GM23338 (cell line): ENCODE results near the gene MYBL2. TPM values are rescaled to one million over a fixed set of nuclear protein-coding genes. Genes with fewer than 3 reads are reported as not detected.

ENCODE experiments used
- ATAC-seq: fragments of 200-7000 bp; cut with Tn5 transposase; 3 replicates; pipeline ENCODE4 v1.9.1; 2020
- DNase-seq: peaks from one replicate; pipeline ENCODE4 v3.0.0-alpha.2; 2015; ENCODE audit warnings: low spot score
- H2AFZ ChIP-seq: fragments of 200-600 bp; sonication (generic); 2 replicates; pipeline ENCODE4 v1.8.0; 2016; ENCODE audit warnings: antibody characterized with exemption, mild to moderate bottlenecking, moderate library complexity
- H3F3A ChIP-seq: fragments of 200-600 bp; sonication (generic); replicated peaks from 2 replicates; pipeline ENCODE4 v1.8.0; 2017; ENCODE audit warnings: antibody characterized with exemption, mixed run types, low read depth
- H3K27ac ChIP-seq: fragments of 200-600 bp; sonication (generic); 2 replicates; pipeline ENCODE4 v1.6.1; 2016; ENCODE audit warnings: low read depth
- H3K27me3 ChIP-seq: fragments of 200-600 bp; sonication (generic); 2 replicates; pipeline ENCODE4 v1.8.0; 2016; ENCODE audit warnings: mild to moderate bottlenecking, mixed run types, moderate library complexity; ENCODE audit not compliant: insufficient read depth
- H3K36me3 ChIP-seq: fragments of 200-600 bp; sonication (generic); 2 replicates; pipeline ENCODE4 v1.8.0; 2016; ENCODE audit warnings: mild to moderate bottlenecking; ENCODE audit not compliant: insufficient read depth
- H3K4me1 ChIP-seq: fragments of 200-600 bp; sonication (generic); 2 replicates; pipeline ENCODE4 v1.8.0; 2016; ENCODE audit warnings: mild to moderate bottlenecking, moderate library complexity; ENCODE audit not compliant: insufficient read depth
- H3K4me2 ChIP-seq: fragments of 200-600 bp; sonication (generic); 2 replicates; pipeline ENCODE4 v1.7.1; 2017; ENCODE audit warnings: mixed run types
- H3K4me3 ChIP-seq: fragments of 200-600 bp; sonication (generic); 2 replicates; pipeline ENCODE4 v1.6.1; 2016; ENCODE audit warnings: mixed run types
- H3K79me2 ChIP-seq: fragments of 200-600 bp; sonication (generic); replicated peaks from 2 replicates; pipeline ENCODE4 v1.8.0; 2017; ENCODE audit warnings: mild to moderate bottlenecking; ENCODE audit not compliant: insufficient read depth
- H3K9me2 ChIP-seq: fragments of 200-600 bp; sonication (generic); 2 replicates; pipeline ENCODE4 v1.8.0; 2017; ENCODE audit not compliant: insufficient read depth
- H4K20me1 ChIP-seq: fragments of 200-600 bp; sonication (generic); replicated peaks from 2 replicates; pipeline ENCODE4 v1.8.0; 2017; ENCODE audit warnings: mild to moderate bottlenecking; ENCODE audit not compliant: insufficient read depth
- H3K27ac Mint-ChIP-seq: 2 replicates; pipeline ENCODE4 v1.8.0; 2020; ENCODE audit warnings: inconsistent platforms, mild to moderate bottlenecking, moderate library complexity, mixed read lengths
- H3K27me3 Mint-ChIP-seq: 3 replicates; pipeline ENCODE4 v1.8.0; 2022; ENCODE audit warnings: low read depth, mild to moderate bottlenecking, moderate library complexity, mixed read lengths, inconsistent platforms; ENCODE audit not compliant: insufficient read depth, poor library complexity
- H3K36me3 Mint-ChIP-seq: 3 replicates; pipeline ENCODE4 v1.8.0; 2021; ENCODE audit warnings: low read depth, mild to moderate bottlenecking, inconsistent platforms, moderate library complexity, mixed read lengths
- H3K4me1 Mint-ChIP-seq: 3 replicates; pipeline ENCODE4 v1.8.0; 2020; ENCODE audit warnings: mild to moderate bottlenecking, inconsistent platforms, mixed read lengths
- H3K4me3 Mint-ChIP-seq: 3 replicates; pipeline ENCODE4 v1.8.0; 2021; ENCODE audit warnings: moderate library complexity, mild to moderate bottlenecking, inconsistent platforms, mixed read lengths
- H3K9me3 Mint-ChIP-seq: 3 replicates; pipeline ENCODE4 v1.8.0; 2020; ENCODE audit warnings: moderate library complexity, mild to moderate bottlenecking, inconsistent platforms, mixed read lengths
- CREB1 ChIP-seq: fragments of 250-450 bp; sonication (Bioruptor Pico); IDR thresholded peaks from 2 replicates; pipeline ENCODE4 v1.5.0; 2020; ENCODE audit warnings: low read depth, mild to moderate bottlenecking, moderate library complexity
- CTCF ChIP-seq, 2 experiments: fragments of 200-600 bp in 1 of 2; sonication (generic) in 1 of 2; conservative IDR thresholded peaks; 2 replicates each; pipeline versions ENCODE4 v1.5.1 to v1.6.1; 2016 to 2017; ENCODE audit warnings: antibody characterized with exemption in 2 of 2, low read depth in 2 of 2, mild to moderate bottlenecking in 2 of 2, moderate library complexity in 1 of 2
- EZH2 ChIP-seq: fragments of 200-600 bp; sonication (generic); IDR thresholded peaks from one replicate; pipeline ENCODE4 v1.8.0; 2017; ENCODE audit warnings: antibody characterized with exemption, mild to moderate bottlenecking, low read depth; ENCODE audit not compliant: unreplicated experiment
- EZH2phosphoT487 ChIP-seq: fragments of 200-600 bp; sonication (generic); IDR thresholded peaks from one replicate; pipeline ENCODE4 v1.8.1; 2018; ENCODE audit warnings: antibody characterized with exemption; ENCODE audit not compliant: unreplicated experiment
- JUNB ChIP-seq: IDR thresholded peaks from one replicate; pipeline ENCODE4 v1.6.1; 2016; ENCODE audit warnings: antibody characterized with exemption; ENCODE audit not compliant: unreplicated experiment
- NANOG ChIP-seq: IDR thresholded peaks from 2 replicates; pipeline ENCODE4 v1.6.1; 2016; ENCODE audit warnings: antibody characterized with exemption, borderline replicate concordance
- POLR2AphosphoS5 ChIP-seq: IDR thresholded peaks from 2 replicates; pipeline ENCODE4 v1.6.1; 2016; ENCODE audit warnings: antibody characterized with exemption, low read depth
- STAT1 ChIP-seq: IDR thresholded peaks from one replicate; pipeline ENCODE4 v1.6.1; 2016; ENCODE audit warnings: antibody characterized with exemption; ENCODE audit not compliant: unreplicated experiment
- ZNF114 ChIP-seq: fragments of 250-450 bp; sonication (Bioruptor Pico); IDR thresholded peaks from 2 replicates; pipeline ENCODE4 v1.5.0; 2020; ENCODE audit warnings: mild to moderate bottlenecking, moderate library complexity
- ZNF331 ChIP-seq: fragments of 250-450 bp; sonication (Bioruptor Pico); IDR thresholded peaks from 2 replicates; pipeline ENCODE4 v1.5.0; 2020; ENCODE audit warnings: low read depth, mild to moderate bottlenecking, moderate library complexity
- ZNF462 ChIP-seq: fragments of 250-450 bp; sonication (Bioruptor Pico); IDR thresholded peaks from 2 replicates; pipeline ENCODE4 v1.5.0; 2020; ENCODE audit warnings: mild to moderate bottlenecking, moderate library complexity
- polyA plus RNA-seq: library from polyadenylated mRNA; unstranded; fragments of >200 nt; fragmentation: Nextera tagmentation; extraction: Ambion mirVana; gene quantifications from 2 replicates; pipeline ENCODE4 v1.2.1, GENCODE V29; 2016
- total RNA-seq: library from RNA; depleted of rRNA; stranded (reverse); fragments of >200 nt; shearing (Covaris generic); gene quantifications from 2 replicates; pipeline ENCODE4 v1.2.3, GENCODE V29; 2014

The MYBL2 gene
- total and polyA plus RNA-seq, 2 experiments from 2014 or later: 72.3 to 131 TPM

- no peaks in the 10 kb centered on the region for H3K9me3 Mint-ChIP-seq
- no peak for DNase-seq
- no peak overlapping the region for H3K27ac Mint-ChIP-seq
- H3K4me3 ChIP-seq: no peak overlapping the region
- no peaks in the 10 kb centered on the region for H3K79me2 ChIP-seq
- no peak overlapping the region for H3K4me3 Mint-ChIP-seq
- no peaks in the 10 kb centered on the region for H3F3A ChIP-seq
- no peak overlapping the region for H3K27ac ChIP-seq
- H3K27me3 ChIP-seq: no peaks in the 10 kb centered on the region
- H3K36me3 Mint-ChIP-seq: no peaks in the 10 kb centered on the region
- H3K4me1 Mint-ChIP-seq: no peaks in the 10 kb centered on the region
- peaks cover 8% of the 10 kb centered on the region for H3K27me3 Mint-ChIP-seq
- no peak overlapping the region for H2AFZ ChIP-seq
- H4K20me1 ChIP-seq: no peaks in the 10 kb centered on the region
- no peaks in the 10 kb centered on the region for H3K36me3 ChIP-seq
- no peak overlapping the region for H3K4me2 ChIP-seq
- no peak for ATAC-seq
- H3K4me1 ChIP-seq: no peaks in the 10 kb centered on the region
- H3K9me2 ChIP-seq: peaks cover 7% of the 10 kb centered on the region; the same call in 1 of the 2 replicates
- TF ChIP-seq EZH2: no peak
- no peak for TF ChIP-seq NANOG
- TF ChIP-seq POLR2AphosphoS5: no peak
- TF ChIP-seq STAT1: no peak
- no peak for TF ChIP-seq ZNF114 (CRISPR knock-in tag)
Measured at GRCh38 chr20:43737925-43738324, 71.0 kb downstream of the MYBL2 start.

GRCh38 chr20:43739148-43739749 is 72.3 kb downstream of the MYBL2 start:
- Histone ChIP-seq H3K27ac (no peak overlapping the region), H3K79me2 (no peaks in the 10 kb centered on the region), H3K4me3 (no peak overlapping the region), H3K4me2 (no peak overlapping the region), H3K36me3 (no peaks in the 10 kb centered on the region), H3F3A (no peaks in the 10 kb centered on the region), H4K20me1 (no peaks in the 10 kb centered on the region), H3K27me3 (no peaks in the 10 kb centered on the region), H2AFZ (0 out of 2 replicates have a peak overlapping the region, but pooled peaks have one; percentile 23), H3K4me1 (no peaks in the 10 kb centered on the region), H3K9me2 (peaks cover 7% of the 10 kb centered on the region; the same call in 1 of the 2 replicates)
- ATAC-seq (no peak), DNase-seq (no peak)
- no peak overlapping the region for H3K4me3 Mint-ChIP-seq
- H3K27ac Mint-ChIP-seq: no peak overlapping the region
- H3K27me3 Mint-ChIP-seq: peaks cover 8% of the 10 kb centered on the region
- no peaks in the 10 kb centered on the region for H3K36me3 Mint-ChIP-seq
- H3K9me3 Mint-ChIP-seq: no peaks in the 10 kb centered on the region; the same call in 2 of the 3 replicates
- H3K4me1 Mint-ChIP-seq: 0 out of 3 replicates have a peak, but pooled peaks cover under 1% of the 10 kb centered on the region
- TF ChIP-seq CREB1 (CRISPR knock-in tag) (no peak), EZH2phosphoT487 (no peak), CTCF (conservative IDR thresholded peaks at IDR 0.05; ENCODE audit: low read depth in 2 of 2) (no peak), JUNB (no peak), ZNF331 (CRISPR knock-in tag) (no peak), ZNF462 (no peak), EZH2 (no peak)
